ENCODE results near the gene RTKN2. TPM values are rescaled to one million over a fixed set of nuclear protein-coding genes. Genes with fewer than 3 reads are reported as not detected.

Gene RTKN2
- total and polyA plus RNA-seq, 2 of the 4 experiments (the other 2 are of a cell fraction), result 0.75 to 0.90 TPM

DNA sequence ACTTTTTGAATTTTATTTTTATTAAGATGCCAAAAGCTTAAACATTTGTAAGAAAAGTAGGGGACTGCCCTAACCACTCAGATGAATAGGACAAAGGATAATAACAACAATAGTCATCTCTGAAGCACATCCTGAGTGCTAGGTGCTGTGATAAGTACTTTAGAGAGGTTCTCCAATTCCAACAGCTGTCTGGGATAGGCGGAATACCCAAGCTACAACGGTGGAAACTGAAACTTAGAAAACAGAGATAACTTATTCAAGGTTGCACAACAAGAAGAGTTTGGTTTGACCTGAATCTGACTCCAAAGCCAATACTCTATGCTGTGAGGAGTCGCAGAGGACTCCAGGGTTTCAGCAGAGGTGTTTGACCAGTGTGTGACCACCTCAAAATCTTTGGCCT is 2.0 kb downstream of the RTKN2 start:
- H3K27me3 ChIP-seq (ENCODE audit: control insufficient read depth, insufficient read depth, low read length), result peaks cover 6% of the 10 kb centered on the region; the same call in 1 of the 2 replicates
- H4K91ac ChIP-seq (ENCODE audit: insufficient read depth, low read depth, low read length), result no peak overlapping the region
- dilution Hi-C loops (cut with HindIII; ENCODE audit: low sequenced_read_pairs, unreplicated experiment), result no loop called here
- TF ChIP-seq POLR2A (IDR thresholded peaks at IDR 0.05; ENCODE audit: low read depth, low read length) (no peak), RAD21 (IDR thresholded peaks at IDR 0.05; ENCODE audit: low read length) (no peak), NFE2L2 (IDR thresholded peaks at IDR 0.05; ENCODE audit: low read depth, low read length) (no peak), CHD1 (IDR thresholded peaks at IDR 0.05; ENCODE audit: low read depth, low read length) (no peak), MAFK (IDR thresholded peaks at IDR 0.05; ENCODE audit: low read depth, low read length) (no peak), RCOR1 (IDR thresholded peaks at IDR 0.05; ENCODE audit: insufficient replicate concordance, low read length) (no peak), FOS (IDR thresholded peaks at IDR 0.05; ENCODE audit: low read depth, low read length) (no peak), MAZ (IDR thresholded peaks at IDR 0.05; ENCODE audit: borderline replicate concordance, low read depth, low read length) (no peak), SMC3 (IDR thresholded peaks at IDR 0.05; ENCODE audit: low read depth, low read length) (no peak), CEBPB (IDR thresholded peaks at IDR 0.05; ENCODE audit: low read depth, low read length) (no peak), MXI1 (IDR thresholded peaks at IDR 0.05; ENCODE audit: borderline replicate concordance, low read depth, low read length) (no peak), RFX5 (IDR thresholded peaks at IDR 0.05; ENCODE audit: low read depth, low read length) (no peak), BHLHE40 (IDR thresholded peaks at IDR 0.05; ENCODE audit: low read depth, low read length) (no peak)
- TF ChIP-seq, protein P1, sequence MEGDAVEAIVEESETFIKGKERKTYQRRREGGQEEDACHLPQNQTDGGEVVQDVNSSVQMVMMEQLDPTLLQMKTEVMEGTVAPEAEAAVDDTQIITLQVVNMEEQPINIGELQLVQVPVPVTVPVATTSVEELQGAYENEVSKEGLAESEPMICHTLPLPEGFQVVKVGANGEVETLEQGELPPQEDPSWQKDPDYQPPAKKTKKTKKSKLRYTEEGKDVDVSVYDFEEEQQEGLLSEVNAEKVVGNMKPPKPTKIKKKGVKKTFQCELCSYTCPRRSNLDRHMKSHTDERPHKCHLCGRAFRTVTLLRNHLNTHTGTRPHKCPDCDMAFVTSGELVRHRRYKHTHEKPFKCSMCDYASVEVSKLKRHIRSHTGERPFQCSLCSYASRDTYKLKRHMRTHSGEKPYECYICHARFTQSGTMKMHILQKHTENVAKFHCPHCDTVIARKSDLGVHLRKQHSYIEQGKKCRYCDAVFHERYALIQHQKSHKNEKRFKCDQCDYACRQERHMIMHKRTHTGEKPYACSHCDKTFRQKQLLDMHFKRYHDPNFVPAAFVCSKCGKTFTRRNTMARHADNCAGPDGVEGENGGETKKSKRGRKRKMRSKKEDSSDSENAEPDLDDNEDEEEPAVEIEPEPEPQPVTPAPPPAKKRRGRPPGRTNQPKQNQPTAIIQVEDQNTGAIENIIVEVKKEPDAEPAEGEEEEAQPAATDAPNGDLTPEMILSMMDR (conservative IDR thresholded peaks at IDR 0.05; ENCODE audit: low read depth, low read length), result no peak
- TF ChIP-seq, protein P2, sequence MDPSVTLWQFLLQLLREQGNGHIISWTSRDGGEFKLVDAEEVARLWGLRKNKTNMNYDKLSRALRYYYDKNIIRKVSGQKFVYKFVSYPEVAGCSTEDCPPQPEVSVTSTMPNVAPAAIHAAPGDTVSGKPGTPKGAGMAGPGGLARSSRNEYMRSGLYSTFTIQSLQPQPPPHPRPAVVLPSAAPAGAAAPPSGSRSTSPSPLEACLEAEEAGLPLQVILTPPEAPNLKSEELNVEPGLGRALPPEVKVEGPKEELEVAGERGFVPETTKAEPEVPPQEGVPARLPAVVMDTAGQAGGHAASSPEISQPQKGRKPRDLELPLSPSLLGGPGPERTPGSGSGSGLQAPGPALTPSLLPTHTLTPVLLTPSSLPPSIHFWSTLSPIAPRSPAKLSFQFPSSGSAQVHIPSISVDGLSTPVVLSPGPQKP (IDR thresholded peaks at IDR 0.05; ENCODE audit: borderline replicate concordance, low read depth, low read length), result no peak
- TF ChIP-seq, protein P3, sequence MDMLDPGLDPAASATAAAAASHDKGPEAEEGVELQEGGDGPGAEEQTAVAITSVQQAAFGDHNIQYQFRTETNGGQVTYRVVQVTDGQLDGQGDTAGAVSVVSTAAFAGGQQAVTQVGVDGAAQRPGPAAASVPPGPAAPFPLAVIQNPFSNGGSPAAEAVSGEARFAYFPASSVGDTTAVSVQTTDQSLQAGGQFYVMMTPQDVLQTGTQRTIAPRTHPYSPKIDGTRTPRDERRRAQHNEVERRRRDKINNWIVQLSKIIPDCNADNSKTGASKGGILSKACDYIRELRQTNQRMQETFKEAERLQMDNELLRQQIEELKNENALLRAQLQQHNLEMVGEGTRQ (IDR thresholded peaks at IDR 0.05; ENCODE audit: low read depth, low read length), result no peak
- no peaks in the 10 kb centered on the region for H4K20me1 ChIP-seq (ENCODE audit: insufficient read depth, low read length)
- H3K4me2 ChIP-seq (ENCODE audit: low read depth, low read length), result no peak overlapping the region
- no peak overlapping the region for H2BK15ac ChIP-seq (ENCODE audit: low read depth, low read length)
- no TSS peak for BruUV-seq (replicated peaks)
- no peak overlapping the region for H2BK20ac ChIP-seq (ENCODE audit: low read depth, low read length)
- H3K9me3 ChIP-seq (ENCODE audit: control insufficient read depth, insufficient read depth, low read length), result no peaks in the 10 kb centered on the region
- no peak overlapping the region for H3K4me3 ChIP-seq (ENCODE audit: insufficient read depth, low read depth, low read length)
- no peak overlapping the region for H2AFZ ChIP-seq (replicated peaks; ENCODE audit: low read length, poor library complexity)
- ChIA-PET CTCF (no interaction called here), POLR2A (ENCODE audit: unreplicated experiment) (no interaction called here)
- H3K36me3 ChIP-seq (ENCODE audit: control insufficient read depth, insufficient read depth, low read length), result no peaks in the 10 kb centered on the region
- intact Hi-C loops (cut with micrococcal nuclease), result loop anchor here (5.0 to 10.0 kb wide), 4 partner anchors 166 to 1462 kb away; partner anchors contain the start of gene EGR2
- H3K9me1 ChIP-seq (ENCODE audit: insufficient read depth, low read length), result no peaks in the 10 kb centered on the region
- H3K27ac ChIP-seq (ENCODE audit: insufficient read depth, low read length), result no peak overlapping the region
- in situ Hi-C loops (cut with MboI; ENCODE audit: low sequenced_read_pairs), result loop anchor here (25.0 kb wide), 1 partner anchor 546 kb away; the partner anchor contains the start of genes ADO and EGR2
- DNase-seq, result no peak
- no peak overlapping the region for H3K4ac ChIP-seq (ENCODE audit: low read depth, low read length)
- no peak overlapping the region for H2AK5ac ChIP-seq (ENCODE audit: low read depth, low read length)
- WGBS, 2 experiments (ENCODE audit: extremely low coverage in 2 of 2, insufficient read length in 1 of 2), result no CpG with 5 or more reads among the region's 3 CpGs
- H3K79me1 ChIP-seq (ENCODE audit: low read depth in 1 of 2, low read length in 2 of 2), result peaks cover 0 to 3% of the 10 kb centered on the region in 2 experiments; a peak in 1 of 4 replicates
- no peak overlapping the region for H2BK5ac ChIP-seq (ENCODE audit: low read depth, low read length, poor library complexity, severe bottlenecking)
- H3K14ac ChIP-seq (replicated peaks; ENCODE audit: low read depth, low read length), result no peak overlapping the region
- H2AK9ac ChIP-seq (replicated peaks; ENCODE audit: low read depth, low read length, poor library complexity), result no peak overlapping the region
- no peak overlapping the region for H2BK120ac ChIP-seq (ENCODE audit: low read depth, low read length)
- no peak for ATAC-seq (ENCODE audit: low read depth)
- H4K8ac ChIP-seq (ENCODE audit: low read depth in 2 of 2, low read length in 2 of 2), result no peak overlapping the region
- no peak overlapping the region for H3K56ac ChIP-seq (ENCODE audit: extremely low read depth, insufficient read depth, low read length)
- no peak overlapping the region for H3K18ac ChIP-seq (ENCODE audit: low read depth, low read length)
- no peak overlapping the region for H3K23ac ChIP-seq (ENCODE audit: low read depth, low read length)
- H3K9ac ChIP-seq (ENCODE audit: low read depth, low read length), result no peak overlapping the region
- H3K4me1 ChIP-seq (ENCODE audit: control insufficient read depth, insufficient read depth, low read length), result peaks cover 2% of the 10 kb centered on the region; the same call in 1 of the 2 replicates
- no peak overlapping the region for H4K5ac ChIP-seq (ENCODE audit: low read depth, low read length)

Data from IMR-90 (cell line).